Measurements from ENCODE around the gene CMPK1. TPM values are rescaled to one million over a fixed set of nuclear protein-coding genes. Genes with fewer than 3 reads are reported as not detected.

Gene CMPK1
- total and polyA plus RNA-seq, 2 of the 8 experiments (the other 6 are each of a cell fraction or from before 2014, with no cell fraction given): 6.0 to 36.9 TPM

DNA sequence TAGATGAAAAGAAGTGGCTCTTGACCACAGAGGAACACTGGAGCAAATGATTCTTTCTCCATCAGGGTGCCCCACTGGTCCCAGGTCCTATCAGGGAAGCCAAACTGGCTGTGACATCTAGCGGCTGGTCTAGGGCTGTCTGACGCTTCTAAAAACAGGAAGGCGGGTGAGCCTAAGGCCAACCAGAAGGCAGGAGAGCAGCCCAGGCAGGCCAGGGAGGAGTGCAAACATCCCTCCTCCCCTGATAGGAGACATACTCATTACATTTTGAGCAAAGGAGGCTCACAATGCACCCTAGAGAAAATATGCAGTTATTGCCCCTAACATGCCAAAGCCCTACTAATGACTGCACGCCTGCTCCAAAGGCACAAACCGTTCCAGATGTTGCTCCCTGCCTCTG, 72.1 kb downstream of the CMPK1 start:
- H2BK20ac ChIP-seq (ENCODE audit: low read length): no peak overlapping the region
- no peak overlapping the region for H3K18ac ChIP-seq (ENCODE audit: extremely low read depth, low read length)
- H3K4ac ChIP-seq (replicated peaks; ENCODE audit: insufficient read length, low read depth, low read length): no peak overlapping the region
- H2BK5ac ChIP-seq (ENCODE audit: low read depth, low read length): no peak overlapping the region
- no peak overlapping the region for H2BK12ac ChIP-seq (ENCODE audit: low read depth, low read length)
- ChIA-PET CTCF (ENCODE audit: partially characterized antibody) (interaction anchor here (0.6 to 4.6 kb wide), 4 partner anchors 8 to 277 kb away, joined by 3 to 33 read pairs (median 4); no protein-coding TSS in a partner anchor), POLR2A (ENCODE audit: partially characterized antibody) (no interaction called here)
- no peak overlapping the region for H3K27ac ChIP-seq (ENCODE audit: low read depth, low read length)
- no peak overlapping the region for H4K8ac ChIP-seq (ENCODE audit: extremely low read depth, insufficient read depth, low read length)
- H3K4me2 ChIP-seq (ENCODE audit: insufficient read depth in 1 of 2, low read depth in 2 of 2, low read length in 2 of 2): no peak overlapping the region
- H3K9ac ChIP-seq (replicated peaks in 1 of 4; ENCODE audit: extremely low read depth in 1 of 4, low read depth in 3 of 4, low read length in 3 of 4): no peak overlapping the region
- no peak overlapping the region for H3K23ac ChIP-seq (ENCODE audit: insufficient read length)
- no peaks in the 10 kb centered on the region; a peak in 1 of 7 replicates for H3K4me1 ChIP-seq (replicated peaks in 1 of 4; ENCODE audit: control insufficient read depth in 3 of 4, insufficient read depth in 4 of 4, low read length in 3 of 4)
- no peak overlapping the region for H2AK5ac ChIP-seq (ENCODE audit: low read depth, low read length)
- peaks cover 0 to 6% (median 1%) of the 10 kb centered on the region in 4 experiments; a peak in 4 of 7 replicates for H3K27me3 ChIP-seq (replicated peaks in 1 of 4; ENCODE audit: control insufficient read depth in 3 of 4, extremely low read depth in 1 of 4, insufficient read depth in 3 of 4, low read length in 3 of 4)
- H3K79me1 ChIP-seq (ENCODE audit: low read depth, low read length): no peaks in the 10 kb centered on the region
- FAIRE-seq (no peak), DNase-seq (ENCODE audit: low read depth in 1 of 2, low spot score in 2 of 2) (no peak)
- H2AFZ ChIP-seq (ENCODE audit: low read length): 0 out of 2 replicates have a peak overlapping the region, but pooled peaks have one; percentile 4
- H3K4me3 ChIP-seq (ENCODE audit: extremely low read depth in 1 of 4, insufficient read depth in 2 of 4, low read depth in 3 of 4, low read length in 4 of 4): no peak overlapping the region
- no peaks in the 10 kb centered on the region for H3K36me3 ChIP-seq (ENCODE audit: control insufficient read depth in 2 of 4, insufficient read depth in 4 of 4, low read length in 3 of 4)
- H3K14ac ChIP-seq (ENCODE audit: insufficient read length): no peak overlapping the region
- H4K5ac ChIP-seq (ENCODE audit: insufficient read length, low read depth, low read length): no peak overlapping the region
- no peaks in the 10 kb centered on the region for H3K23me2 ChIP-seq (ENCODE audit: low read depth, low read length)
- H3K79me2 ChIP-seq (ENCODE audit: control insufficient read depth in 1 of 2, insufficient read depth in 2 of 2, low read length in 2 of 2): no peaks in the 10 kb centered on the region
- H4K20me1 ChIP-seq (replicated peaks in 1 of 2; ENCODE audit: control insufficient read depth in 1 of 2, insufficient read depth in 2 of 2, low read length in 2 of 2): no peaks in the 10 kb centered on the region
- no peak overlapping the region for H3K56ac ChIP-seq (replicated peaks; ENCODE audit: insufficient read length, low read depth, low read length)
- H3K9me3 ChIP-seq (ENCODE audit: insufficient read depth in 2 of 2, low read depth in 1 of 2, low read length in 1 of 2): no peaks in the 10 kb centered on the region
- no peak overlapping the region for H2BK15ac ChIP-seq (ENCODE audit: low read length)
- 82% methylated on average over 5 of the region's 5 CpGs; no CpG with 5 or more reads in 1 of the 2 experiments for WGBS, 2 experiments (ENCODE audit: extremely low coverage in 1 of 2, insufficient coverage in 1 of 2, insufficient read length in 1 of 2, insufficient replicate concordance in 2 of 2, low coverage in 1 of 2, low lambda C conversion rate in 2 of 2, missing lambda C conversion rate in 1 of 2)
- no peak overlapping the region for H2BK120ac ChIP-seq (replicated peaks; ENCODE audit: low read depth, low read length)
- H4K91ac ChIP-seq (replicated peaks; ENCODE audit: insufficient read length, low read length): no peak overlapping the region
- TF ChIP-seq GABPA (IDR thresholded peaks at IDR 0.05; ENCODE audit: borderline replicate concordance, insufficient read depth, low read length) (no peak), PHF8 (conservative IDR thresholded peaks at IDR 0.05; ENCODE audit: low read depth, low read length) (no peak), BRCA1 (IDR thresholded peaks at IDR 0.05; ENCODE audit: low read depth, low read length) (no peak), SP1 (IDR thresholded peaks at IDR 0.05; ENCODE audit: low read depth, low read length) (no peak), JUN (IDR thresholded peaks at IDR 0.05; ENCODE audit: low read depth, low read length) (no peak), ASH2L (IDR thresholded peaks at IDR 0.05; ENCODE audit: low read length) (no peak), SUZ12 (IDR thresholded peaks at IDR 0.05; ENCODE audit: low read length) (no peak), SIN3A (conservative IDR thresholded peaks at IDR 0.05 in 1 of 2, IDR thresholded peaks at IDR 0.05 in 1 of 2; ENCODE audit: low read depth in 1 of 2, low read length in 2 of 2) (no peak), TCF12 (IDR thresholded peaks at IDR 0.05; ENCODE audit: low read depth, low read length) (no peak), SIX5 (IDR thresholded peaks at IDR 0.05; ENCODE audit: low read depth, low read length) (no peak), POLR2AphosphoS5 (IDR thresholded peaks at IDR 0.05; ENCODE audit: low read depth, low read length) (no peak)
- TF ChIP-seq, protein P1, sequence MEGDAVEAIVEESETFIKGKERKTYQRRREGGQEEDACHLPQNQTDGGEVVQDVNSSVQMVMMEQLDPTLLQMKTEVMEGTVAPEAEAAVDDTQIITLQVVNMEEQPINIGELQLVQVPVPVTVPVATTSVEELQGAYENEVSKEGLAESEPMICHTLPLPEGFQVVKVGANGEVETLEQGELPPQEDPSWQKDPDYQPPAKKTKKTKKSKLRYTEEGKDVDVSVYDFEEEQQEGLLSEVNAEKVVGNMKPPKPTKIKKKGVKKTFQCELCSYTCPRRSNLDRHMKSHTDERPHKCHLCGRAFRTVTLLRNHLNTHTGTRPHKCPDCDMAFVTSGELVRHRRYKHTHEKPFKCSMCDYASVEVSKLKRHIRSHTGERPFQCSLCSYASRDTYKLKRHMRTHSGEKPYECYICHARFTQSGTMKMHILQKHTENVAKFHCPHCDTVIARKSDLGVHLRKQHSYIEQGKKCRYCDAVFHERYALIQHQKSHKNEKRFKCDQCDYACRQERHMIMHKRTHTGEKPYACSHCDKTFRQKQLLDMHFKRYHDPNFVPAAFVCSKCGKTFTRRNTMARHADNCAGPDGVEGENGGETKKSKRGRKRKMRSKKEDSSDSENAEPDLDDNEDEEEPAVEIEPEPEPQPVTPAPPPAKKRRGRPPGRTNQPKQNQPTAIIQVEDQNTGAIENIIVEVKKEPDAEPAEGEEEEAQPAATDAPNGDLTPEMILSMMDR (IDR thresholded peaks at IDR 0.05; ENCODE audit: control extremely low read depth in 1 of 3, insufficient read depth in 1 of 3, low read depth in 1 of 3, low read length in 3 of 3): no peak
